WTC11 (cell line): ENCODE results near the gene CTNND2. TPM values are rescaled to one million over a fixed set of nuclear protein-coding genes. Genes with fewer than 3 reads are reported as not detected.

Experiments
- ATAC-seq: fragments of 200-7000 bp; cut with Tn5 transposase; 2 replicates; pipeline ENCODE4 v1.10.0; 2021; ENCODE audit warnings: mild to moderate bottlenecking, moderate library complexity
- CTCF ChIA-PET: fragments of 300-600 bp; sonication (Branson Sonifier 250); formaldehyde crosslinking; loops from one replicate; lab custom pipeline; 2021; ENCODE audit warnings: antibody characterized with exemption; lab: Charles Lee
- POLR2A ChIA-PET: fragments of 350-600 bp; sonication (Branson Sonifier 250); formaldehyde crosslinking; loops from one replicate; lab custom pipeline; 2021; ENCODE audit warnings: antibody characterized with exemption; lab: Charles Lee
- DNase-seq: peaks from one replicate; pipeline ENCODE4 v3.0.0; 2021; ENCODE audit warnings: low spot score
- H3K27ac Mint-ChIP-seq: 2 replicates; pipeline ENCODE4 v1.8.0; 2021; ENCODE audit warnings: mixed read lengths
- H3K27me3 Mint-ChIP-seq: 2 replicates; pipeline ENCODE4 v1.8.0; 2021; ENCODE audit warnings: low read depth, mild to moderate bottlenecking, moderate library complexity, mixed read lengths
- H3K36me3 Mint-ChIP-seq: 2 replicates; pipeline ENCODE4 v1.8.0; 2021; ENCODE audit warnings: mixed read lengths
- H3K4me1 Mint-ChIP-seq: 2 replicates; pipeline ENCODE4 v1.8.0; 2022; ENCODE audit warnings: mixed read lengths
- H3K4me3 Mint-ChIP-seq: 2 replicates; pipeline ENCODE4 v1.8.0; 2021; ENCODE audit warnings: mild to moderate bottlenecking, moderate library complexity, mixed read lengths
- H3K9me3 Mint-ChIP-seq: 2 replicates; pipeline ENCODE4 v1.8.0; 2021; ENCODE audit warnings: mixed read lengths
- ATF3 ChIP-seq: sonication (generic); formaldehyde crosslinking; conservative IDR thresholded peaks from 2 replicates; pipeline ENCODE4 v1.8.1; 2022; ENCODE audit warnings: mild to moderate bottlenecking, missing genetic modification reagents
- FOXJ3 ChIP-seq: sonication (generic); formaldehyde crosslinking; IDR thresholded peaks from 2 replicates; pipeline ENCODE4 v1.9.0; 2021; ENCODE audit warnings: missing genetic modification reagents, mild to moderate bottlenecking, borderline replicate concordance
- GRHL2 ChIP-seq: fragments of 250-450 bp; sonication (Bioruptor Pico); IDR thresholded peaks from 2 replicates; pipeline ENCODE4 v1.8.0; 2022; ENCODE audit warnings: mild to moderate bottlenecking, moderate library complexity; ENCODE audit not compliant: insufficient replicate concordance, severe bottlenecking
- HMGA2 ChIP-seq: fragments of 250-450 bp; sonication (Bioruptor Pico); IDR thresholded peaks from 2 replicates; pipeline ENCODE4 v1.4.0; 2021; ENCODE audit warnings: mild to moderate bottlenecking, moderate library complexity
- IRF1 ChIP-seq: sonication (generic); formaldehyde crosslinking; IDR thresholded peaks from 2 replicates; pipeline ENCODE4 v1.8.0; 2023; ENCODE audit warnings: missing genetic modification reagents
- MYBL2 ChIP-seq: sonication (generic); formaldehyde crosslinking; IDR thresholded peaks from 2 replicates; pipeline ENCODE4 v1.8.1; 2023; ENCODE audit warnings: mild to moderate bottlenecking, moderate library complexity, missing genetic modification reagents
- OVOL2 ChIP-seq: fragments of 250-450 bp; sonication (Bioruptor Pico); IDR thresholded peaks from 2 replicates; pipeline ENCODE4 v1.9.0; 2021; ENCODE audit warnings: mild to moderate bottlenecking, borderline replicate concordance
- PRDM15 ChIP-seq: sonication (generic); formaldehyde crosslinking; IDR thresholded peaks from 2 replicates; pipeline ENCODE4 v1.8.0; 2022; ENCODE audit warnings: missing genetic modification reagents
- SMAD3 ChIP-seq: sonication (generic); formaldehyde crosslinking; IDR thresholded peaks from 2 replicates; pipeline ENCODE4 v1.8.0; 2022; ENCODE audit warnings: missing genetic modification reagents, mild to moderate bottlenecking, borderline replicate concordance
- SOX15 ChIP-seq: fragments of 250-450 bp; sonication (Bioruptor Pico); IDR thresholded peaks from 2 replicates; pipeline ENCODE4 v1.9.0; 2021; ENCODE audit warnings: mild to moderate bottlenecking
- SP1 ChIP-seq: sonication (generic); formaldehyde crosslinking; conservative IDR thresholded peaks from 2 replicates; pipeline ENCODE4 v1.8.1; 2022; ENCODE audit warnings: missing genetic modification reagents
- TP53 ChIP-seq: sonication (generic); formaldehyde crosslinking; IDR thresholded peaks from 2 replicates; pipeline ENCODE4 v1.8.1; 2023; ENCODE audit warnings: mild to moderate bottlenecking, missing genetic modification reagents
- ZNF232 ChIP-seq: sonication (generic); formaldehyde crosslinking; IDR thresholded peaks from 2 replicates; pipeline ENCODE4 v1.8.0; 2022; ENCODE audit warnings: mild to moderate bottlenecking, missing genetic modification reagents
- ZNF317 ChIP-seq: sonication (generic); formaldehyde crosslinking; IDR thresholded peaks from 2 replicates; pipeline ENCODE4 v1.8.1; 2023; ENCODE audit warnings: low read depth, mild to moderate bottlenecking, moderate library complexity, missing genetic modification reagents, borderline replicate concordance
- total RNA-seq: library from RNA; stranded (reverse); gene quantifications from 3 replicates; pipeline ENCODE4 v1.2.3, GENCODE V29; 2021
- TF ChIP-seq, protein P1 (sequence below): sonication (generic); formaldehyde crosslinking; IDR thresholded peaks from 2 replicates; pipeline ENCODE4 v1.8.0; 2022; ENCODE audit warnings: mild to moderate bottlenecking, missing genetic modification reagents
- TF ChIP-seq, protein P2 (sequence below): fragments of 250-450 bp; sonication (Bioruptor Pico); IDR thresholded peaks from 2 replicates; pipeline ENCODE4 v1.9.0; 2021; ENCODE audit warnings: moderate library complexity, mild to moderate bottlenecking, inconsistent platforms, borderline replicate concordance
- TF ChIP-seq, protein P3 (sequence below): sonication (generic); formaldehyde crosslinking; IDR thresholded peaks from 2 replicates; pipeline ENCODE4 v1.8.0; 2023; ENCODE audit warnings: mild to moderate bottlenecking, missing genetic modification reagents

Gene CTNND2
- total RNA-seq, 1 experiment from 2014 or later = 11.9 TPM

DNA sequence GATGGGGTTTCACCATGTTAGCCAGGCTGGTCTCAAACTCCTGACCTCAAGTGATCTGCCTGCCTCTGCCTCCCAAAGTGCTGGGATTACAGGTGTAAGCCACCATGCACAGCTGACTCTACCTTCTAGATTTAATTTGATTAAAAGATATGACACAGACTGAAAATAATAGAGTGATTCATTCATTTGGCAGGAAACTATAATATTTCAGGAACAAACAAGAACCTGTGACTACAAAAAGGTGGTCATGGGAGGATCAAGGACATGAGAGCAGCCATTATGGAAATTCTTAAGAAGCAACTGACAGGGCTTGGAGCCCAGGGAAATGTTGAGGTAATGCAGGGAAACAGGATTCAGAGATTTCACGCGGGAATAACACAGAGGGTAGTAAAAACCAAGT is 877.7 kb downstream of the CTNND2 start:
- peaks cover 3% of the 10 kb centered on the region for H3K27me3 Mint-ChIP-seq
- peaks cover 14% of the 10 kb centered on the region for H3K36me3 Mint-ChIP-seq
- peaks cover 28% of the 10 kb centered on the region for H3K9me3 Mint-ChIP-seq
- ChIA-PET CTCF (no interaction called here), POLR2A (no interaction called here)
- no peak overlapping the region for H3K4me3 Mint-ChIP-seq
- DNase-seq (no peak), ATAC-seq (no peak)
- no peaks in the 10 kb centered on the region for H3K4me1 Mint-ChIP-seq
- no peak overlapping the region for H3K27ac Mint-ChIP-seq
- TF ChIP-seq OVOL2 (CRISPR knock-in tag) = no peak
- TF ChIP-seq TP53 = no peak
- TF ChIP-seq PRDM15 (CRISPR knock-in tag) = no peak
- no peak for TF ChIP-seq HMGA2 (CRISPR knock-in tag)
- TF ChIP-seq ZNF317 = no peak
- TF ChIP-seq IRF1 (CRISPR knock-in tag) = no peak

GRCh38 chr5:11023945-11024344 is 880.3 kb downstream of the CTNND2 start:
- 0 out of 2 replicates have a peak, but pooled peaks cover 2% of the 10 kb centered on the region for H3K4me1 Mint-ChIP-seq
- H3K9me3 Mint-ChIP-seq = peaks cover 2% of the 10 kb centered on the region; the same call in 1 of the 2 replicates
- H3K27me3 Mint-ChIP-seq = no peaks in the 10 kb centered on the region; the same call in 1 of the 2 replicates
- TF ChIP-seq GRHL2 = no peak
- no peak for TF ChIP-seq SP1 (CRISPR knock-in tag)
- no peak for TF ChIP-seq ZNF232 (CRISPR knock-in tag)
- TF ChIP-seq, protein P1, sequence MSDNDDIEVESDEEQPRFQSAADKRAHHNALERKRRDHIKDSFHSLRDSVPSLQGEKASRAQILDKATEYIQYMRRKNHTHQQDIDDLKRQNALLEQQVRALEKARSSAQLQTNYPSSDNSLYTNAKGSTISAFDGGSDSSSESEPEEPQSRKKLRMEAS (CRISPR knock-in tag) = no peak
- no peak for TF ChIP-seq MYBL2
- no peak for TF ChIP-seq SOX15 (CRISPR knock-in tag)
- no peak for TF ChIP-seq ATF3 (CRISPR knock-in tag)
- TF ChIP-seq, protein P2, sequence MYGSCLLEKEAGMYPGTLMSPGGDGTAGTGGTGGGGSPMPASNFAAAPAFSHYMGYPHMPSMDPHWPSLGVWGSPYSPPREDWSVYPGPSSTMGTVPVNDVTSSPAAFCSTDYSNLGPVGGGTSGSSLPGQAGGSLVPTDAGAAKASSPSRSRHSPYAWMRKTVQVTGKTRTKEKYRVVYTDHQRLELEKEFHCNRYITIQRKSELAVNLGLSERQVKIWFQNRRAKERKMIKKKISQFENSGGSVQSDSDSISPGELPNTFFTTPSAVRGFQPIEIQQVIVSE (CRISPR knock-in tag) = no peak
- TF ChIP-seq SMAD3 = no peak
- TF ChIP-seq FOXJ3 (CRISPR knock-in tag) = no peak
- no peak for DNase-seq
- H3K27ac Mint-ChIP-seq = no peak overlapping the region
- no peaks in the 10 kb centered on the region for H3K36me3 Mint-ChIP-seq
- H3K4me3 Mint-ChIP-seq = no peak overlapping the region
- ATAC-seq = no peak
- ChIA-PET POLR2A (no interaction called here), CTCF (interaction anchor here (0.9 kb wide), 1 partner anchor 10 kb away, joined by 4 read pairs; no protein-coding TSS in a partner anchor)

- Mint-ChIP-seq H3K9me3 (peaks cover 5% of the 10 kb centered on the region; the same call in 1 of the 2 replicates), H3K36me3 (no peaks in the 10 kb centered on the region), H3K27ac (no peak overlapping the region), H3K27me3 (0 out of 2 replicates have a peak, but pooled peaks cover 3% of the 10 kb centered on the region), H3K4me3 (no peak overlapping the region), H3K4me1 (0 out of 2 replicates have a peak, but pooled peaks cover 3% of the 10 kb centered on the region)
- no peak for TF ChIP-seq PRDM15 (CRISPR knock-in tag)
- TF ChIP-seq, protein P3, sequence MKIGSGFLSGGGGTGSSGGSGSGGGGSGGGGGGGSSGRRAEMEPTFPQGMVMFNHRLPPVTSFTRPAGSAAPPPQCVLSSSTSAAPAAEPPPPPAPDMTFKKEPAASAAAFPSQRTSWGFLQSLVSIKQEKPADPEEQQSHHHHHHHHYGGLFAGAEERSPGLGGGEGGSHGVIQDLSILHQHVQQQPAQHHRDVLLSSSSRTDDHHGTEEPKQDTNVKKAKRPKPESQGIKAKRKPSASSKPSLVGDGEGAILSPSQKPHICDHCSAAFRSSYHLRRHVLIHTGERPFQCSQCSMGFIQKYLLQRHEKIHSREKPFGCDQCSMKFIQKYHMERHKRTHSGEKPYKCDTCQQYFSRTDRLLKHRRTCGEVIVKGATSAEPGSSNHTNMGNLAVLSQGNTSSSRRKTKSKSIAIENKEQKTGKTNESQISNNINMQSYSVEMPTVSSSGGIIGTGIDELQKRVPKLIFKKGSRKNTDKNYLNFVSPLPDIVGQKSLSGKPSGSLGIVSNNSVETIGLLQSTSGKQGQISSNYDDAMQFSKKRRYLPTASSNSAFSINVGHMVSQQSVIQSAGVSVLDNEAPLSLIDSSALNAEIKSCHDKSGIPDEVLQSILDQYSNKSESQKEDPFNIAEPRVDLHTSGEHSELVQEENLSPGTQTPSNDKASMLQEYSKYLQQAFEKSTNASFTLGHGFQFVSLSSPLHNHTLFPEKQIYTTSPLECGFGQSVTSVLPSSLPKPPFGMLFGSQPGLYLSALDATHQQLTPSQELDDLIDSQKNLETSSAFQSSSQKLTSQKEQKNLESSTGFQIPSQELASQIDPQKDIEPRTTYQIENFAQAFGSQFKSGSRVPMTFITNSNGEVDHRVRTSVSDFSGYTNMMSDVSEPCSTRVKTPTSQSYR (CRISPR knock-in tag) = no peak
- ATAC-seq (no peak), DNase-seq (no peak)
- CTCF ChIA-PET = no interaction called here
- POLR2A ChIA-PET = no interaction called here
These were observed 890.5 kb downstream of the CTNND2 start for GRCh38 chr5:11013793-11014192.
